Kidney epithelial cell (primary cell): ENCODE data around the gene LBX2. TPM values are rescaled to one million over a fixed set of nuclear protein-coding genes. Genes with fewer than 3 reads are reported as not detected.

Experiments used
- DNase-seq: peaks from one replicate; pipeline ENCODE4 v3.0.0-alpha.2; 2010; ENCODE audit warnings: low read depth
- H3K27me3 ChIP-seq: 2 replicates; pipeline ENCODE4 v1.6.0; 2011; ENCODE audit warnings: low read length; ENCODE audit not compliant: control insufficient read depth, insufficient read depth
- H3K36me3 ChIP-seq: 2 replicates; pipeline ENCODE4 v1.5.1; 2011; ENCODE audit warnings: low read length; ENCODE audit not compliant: control insufficient read depth, insufficient read depth
- H3K4me3 ChIP-seq: 2 replicates; pipeline ENCODE4 v1.5.1; 2011; ENCODE audit warnings: low read depth, mild to moderate bottlenecking, control low read depth, low read length
- total RNA-seq: library from RNA; depleted of rRNA; stranded (reverse); fragments of >200 nt; gene quantifications from 2 replicates; pipeline ENCODE4 v1.2.3, GENCODE V29; 2015
- TF ChIP-seq, protein P1 (sequence below): IDR thresholded peaks from 2 replicates; pipeline ENCODE4 v1.5.1; 2011; ENCODE audit warnings: mild to moderate bottlenecking, moderate library complexity, low read length, control low read depth, inconsistent platforms; ENCODE audit not compliant: insufficient read depth, poor library complexity, severe bottlenecking

Gene LBX2
- total RNA-seq, 1 donor from 2014 or later, result 1.9 TPM

DNA sequence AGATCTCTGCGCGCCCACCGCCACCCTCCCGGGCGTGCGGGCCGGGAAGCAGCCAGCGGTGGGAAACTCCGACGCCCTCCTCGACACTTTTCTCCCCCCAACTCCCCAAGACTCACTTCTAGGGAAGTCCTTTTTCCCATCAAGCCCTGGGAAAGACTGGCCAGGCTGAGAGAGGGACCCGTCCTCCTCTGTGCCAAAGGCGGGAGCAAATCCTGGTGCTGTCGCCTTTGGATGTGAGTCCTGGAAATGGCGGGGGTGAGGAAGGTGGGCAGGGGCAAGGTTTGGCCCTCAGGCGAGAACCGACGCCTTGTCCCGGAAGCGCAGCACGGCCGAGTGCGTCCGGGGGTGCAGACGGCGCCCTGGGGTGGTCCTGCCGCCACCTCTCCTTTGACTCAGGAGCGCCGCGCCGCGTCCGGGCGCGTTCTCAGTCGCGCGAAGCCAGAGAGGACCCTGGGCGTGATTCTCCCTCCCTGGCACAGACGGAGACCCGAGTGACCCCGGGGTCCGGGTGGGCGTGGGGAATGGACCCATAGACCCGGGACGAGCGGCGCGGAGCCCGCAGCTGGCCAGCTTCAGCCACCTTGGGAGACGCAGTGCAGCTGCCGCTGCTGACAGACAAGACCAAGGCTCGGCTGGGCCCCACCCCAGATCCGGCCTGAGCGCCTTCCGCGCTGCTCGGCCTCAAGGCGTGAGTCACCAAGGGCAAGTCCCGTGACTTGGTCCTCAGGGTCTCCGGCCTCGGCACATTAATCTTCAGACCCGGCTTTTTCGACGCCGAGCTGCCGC is 3.5 kb upstream of the LBX2 start:
- TF ChIP-seq, protein P1, sequence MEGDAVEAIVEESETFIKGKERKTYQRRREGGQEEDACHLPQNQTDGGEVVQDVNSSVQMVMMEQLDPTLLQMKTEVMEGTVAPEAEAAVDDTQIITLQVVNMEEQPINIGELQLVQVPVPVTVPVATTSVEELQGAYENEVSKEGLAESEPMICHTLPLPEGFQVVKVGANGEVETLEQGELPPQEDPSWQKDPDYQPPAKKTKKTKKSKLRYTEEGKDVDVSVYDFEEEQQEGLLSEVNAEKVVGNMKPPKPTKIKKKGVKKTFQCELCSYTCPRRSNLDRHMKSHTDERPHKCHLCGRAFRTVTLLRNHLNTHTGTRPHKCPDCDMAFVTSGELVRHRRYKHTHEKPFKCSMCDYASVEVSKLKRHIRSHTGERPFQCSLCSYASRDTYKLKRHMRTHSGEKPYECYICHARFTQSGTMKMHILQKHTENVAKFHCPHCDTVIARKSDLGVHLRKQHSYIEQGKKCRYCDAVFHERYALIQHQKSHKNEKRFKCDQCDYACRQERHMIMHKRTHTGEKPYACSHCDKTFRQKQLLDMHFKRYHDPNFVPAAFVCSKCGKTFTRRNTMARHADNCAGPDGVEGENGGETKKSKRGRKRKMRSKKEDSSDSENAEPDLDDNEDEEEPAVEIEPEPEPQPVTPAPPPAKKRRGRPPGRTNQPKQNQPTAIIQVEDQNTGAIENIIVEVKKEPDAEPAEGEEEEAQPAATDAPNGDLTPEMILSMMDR, result peak; percentile 42
- no peaks in the 10 kb centered on the region for H3K36me3 ChIP-seq
- peak overlapping the region; percentile 47 for H3K4me3 ChIP-seq
- H3K27me3 ChIP-seq, result peaks cover 43% of the 10 kb centered on the region
- peak; percentile 58 for DNase-seq

DNA sequence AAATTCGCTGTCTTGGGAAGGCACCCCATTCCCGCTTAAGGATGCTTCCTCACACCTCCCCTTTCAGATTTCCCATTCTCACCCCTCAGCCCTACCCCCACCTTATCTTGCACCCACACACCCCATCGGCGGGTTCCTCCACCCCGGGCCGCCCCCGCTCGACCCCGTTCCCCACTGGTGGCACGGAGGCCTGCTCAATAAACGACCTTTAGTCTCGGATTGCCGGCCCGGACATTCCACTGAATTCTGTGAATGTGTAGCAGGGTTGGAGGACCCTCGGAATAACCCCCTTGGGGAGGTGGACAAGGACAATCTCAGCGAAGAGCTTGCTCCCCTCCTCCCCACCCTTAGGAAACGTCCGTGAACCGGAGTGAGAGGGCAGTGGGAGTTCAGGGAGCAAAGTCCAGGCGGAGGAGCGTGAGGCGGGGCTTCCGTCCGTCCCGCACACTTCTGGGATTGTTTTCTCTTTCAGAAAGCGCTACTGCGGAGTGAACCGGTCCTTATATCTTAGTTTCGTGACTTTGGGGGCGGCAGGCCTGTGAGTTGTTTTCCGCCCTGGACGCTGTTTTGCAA is 2.8 kb upstream of the LBX2 start:
- no peak for DNase-seq
- H3K36me3 ChIP-seq, result no peaks in the 10 kb centered on the region
- H3K27me3 ChIP-seq, result peaks cover 48% of the 10 kb centered on the region
- H3K4me3 ChIP-seq, result peak overlapping the region; percentile 47
- TF ChIP-seq, protein P1, result no peak

DNA sequence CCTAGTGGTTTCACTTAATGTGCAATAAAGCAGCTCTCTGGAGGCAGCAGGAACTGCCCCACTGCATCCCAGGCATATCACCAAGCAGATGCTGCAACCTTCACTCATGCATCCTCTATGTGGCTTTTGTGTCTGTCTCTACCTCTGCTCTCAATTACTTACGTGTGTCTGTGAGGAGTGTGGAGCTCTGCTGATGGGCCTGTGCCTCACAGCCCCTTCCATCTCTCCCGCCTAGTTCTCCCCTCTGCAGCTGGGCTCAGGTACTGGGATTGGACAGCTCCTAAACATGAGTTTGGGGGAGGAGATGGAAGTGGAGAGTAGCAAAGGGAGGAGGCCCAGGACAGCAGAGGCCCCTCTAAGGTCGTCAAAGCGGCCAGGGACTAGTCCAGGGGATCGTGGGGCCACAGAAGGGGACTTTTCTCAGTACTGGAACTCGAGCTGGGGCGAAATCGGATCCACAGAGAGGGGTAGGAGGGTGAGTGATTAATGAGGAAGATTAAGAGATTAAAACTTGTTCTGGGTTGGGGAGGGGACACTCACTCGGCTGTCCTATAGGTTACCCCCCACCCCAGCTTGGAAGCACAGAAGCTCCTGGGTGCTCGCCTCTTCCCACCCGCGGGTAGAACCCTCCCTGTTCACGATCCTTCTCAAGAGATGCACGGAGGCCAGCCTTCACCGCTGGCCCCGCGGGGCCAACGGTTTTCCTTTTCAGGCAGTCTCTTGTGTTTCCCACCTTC is 2.1 kb upstream of the LBX2 start:
- H3K27me3 ChIP-seq, result peaks cover 48% of the 10 kb centered on the region
- TF ChIP-seq, protein P1, result no peak
- DNase-seq, result no peak
- no peaks in the 10 kb centered on the region for H3K36me3 ChIP-seq
- H3K4me3 ChIP-seq, result no peak overlapping the region

DNA sequence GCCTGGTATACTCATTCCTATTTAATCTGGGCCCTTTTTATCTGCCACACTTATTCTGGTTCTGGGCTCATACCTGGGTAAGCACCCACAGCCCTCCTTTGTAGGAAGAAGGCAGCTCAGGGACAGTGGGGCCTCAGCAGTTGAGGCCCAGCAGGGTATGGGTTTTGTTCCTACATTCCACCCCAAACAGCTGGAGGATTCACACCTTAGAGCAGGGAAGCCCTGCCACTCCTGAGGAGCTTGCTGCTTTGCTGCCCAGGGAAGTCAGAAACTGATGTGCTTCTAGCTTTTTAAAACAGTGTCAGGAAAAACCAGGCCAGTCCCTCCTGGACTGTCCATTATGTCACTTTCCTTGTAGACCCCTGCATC is 1.2 kb upstream of the LBX2 start:
- TF ChIP-seq, protein P1, result no peak
- Histone ChIP-seq H3K4me3 (no peak overlapping the region), H3K36me3 (no peaks in the 10 kb centered on the region), H3K27me3 (peaks cover 48% of the 10 kb centered on the region)
- DNase-seq, result no peak

DNA sequence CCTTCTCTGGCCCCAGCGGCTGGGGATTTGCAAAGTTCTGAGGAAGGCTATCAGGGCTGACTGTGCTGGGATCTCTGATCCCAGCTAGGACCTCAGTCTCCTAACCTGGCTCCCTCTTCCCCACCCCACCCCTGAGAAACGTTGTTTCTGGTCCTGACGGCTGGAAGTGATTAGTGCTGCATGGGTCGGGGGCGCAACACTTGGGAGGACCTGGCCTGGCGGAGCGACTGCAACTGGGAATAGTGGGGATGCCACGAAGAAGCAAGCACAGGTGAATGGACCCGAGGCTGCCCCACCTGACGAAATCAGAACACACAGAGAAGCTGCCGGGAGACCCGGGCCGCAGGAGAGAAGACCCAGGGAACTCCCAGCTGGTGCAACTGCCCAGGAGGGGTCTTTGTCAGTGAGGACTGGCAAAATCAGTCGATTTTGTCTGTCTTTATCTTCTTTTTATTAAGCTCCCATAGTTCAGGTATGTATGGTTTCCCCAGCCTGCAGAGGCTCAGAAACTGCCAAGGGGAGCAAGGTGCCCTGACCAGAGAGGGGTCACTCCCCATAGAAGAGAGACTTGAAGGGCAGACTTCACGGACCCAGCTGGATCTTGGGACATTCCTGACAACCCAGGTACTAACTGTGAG is 656 bp upstream of the LBX2 start:
- Histone ChIP-seq H3K27me3 (peaks cover 48% of the 10 kb centered on the region), H3K36me3 (no peaks in the 10 kb centered on the region), H3K4me3 (peak overlapping the region; percentile 18)
- TF ChIP-seq, protein P1, result no peak
- no peak for DNase-seq
